WTC11 (cell line): Measurements from ENCODE around the gene ADGRL2. TPM values are rescaled to one million over a fixed set of nuclear protein-coding genes. Genes with fewer than 3 reads are reported as not detected.
A peak's percentile ranks its signal among the peaks of the same experiment; 100 is the strongest.

ENCODE experiments used
- ATAC-seq: fragments of 200-7000 bp; cut with Tn5 transposase; 2 replicates; pipeline ENCODE4 v1.10.0; 2021; ENCODE audit warnings: mild to moderate bottlenecking, moderate library complexity
- CTCF ChIA-PET: fragments of 300-600 bp; sonication (Branson Sonifier 250); formaldehyde crosslinking; loops from one replicate; lab custom pipeline; 2021; ENCODE audit warnings: antibody characterized with exemption; lab: Charles Lee
- POLR2A ChIA-PET: fragments of 350-600 bp; sonication (Branson Sonifier 250); formaldehyde crosslinking; loops from one replicate; lab custom pipeline; 2021; ENCODE audit warnings: antibody characterized with exemption; lab: Charles Lee
- DNase-seq: peaks from one replicate; pipeline ENCODE4 v3.0.0; 2021; ENCODE audit warnings: low spot score
- H3K27ac Mint-ChIP-seq: 2 replicates; pipeline ENCODE4 v1.8.0; 2021; ENCODE audit warnings: mixed read lengths
- H3K27me3 Mint-ChIP-seq: 2 replicates; pipeline ENCODE4 v1.8.0; 2021; ENCODE audit warnings: low read depth, mild to moderate bottlenecking, moderate library complexity, mixed read lengths
- H3K36me3 Mint-ChIP-seq: 2 replicates; pipeline ENCODE4 v1.8.0; 2021; ENCODE audit warnings: mixed read lengths
- H3K4me1 Mint-ChIP-seq: 2 replicates; pipeline ENCODE4 v1.8.0; 2022; ENCODE audit warnings: mixed read lengths
- H3K4me3 Mint-ChIP-seq: 2 replicates; pipeline ENCODE4 v1.8.0; 2021; ENCODE audit warnings: mild to moderate bottlenecking, moderate library complexity, mixed read lengths
- H3K9me3 Mint-ChIP-seq: 2 replicates; pipeline ENCODE4 v1.8.0; 2021; ENCODE audit warnings: mixed read lengths
- ELF4 ChIP-seq: sonication (generic); formaldehyde crosslinking; IDR thresholded peaks from 2 replicates; pipeline ENCODE4 v1.8.1; 2022; ENCODE audit warnings: low read depth, mild to moderate bottlenecking, moderate library complexity, missing genetic modification reagents
- EMX1 ChIP-seq: fragments of 250-450 bp; sonication (Bioruptor Pico); IDR thresholded peaks from 2 replicates; pipeline ENCODE4 v1.8.0; 2021; ENCODE audit warnings: mild to moderate bottlenecking
- FOXP1 ChIP-seq: sonication (generic); formaldehyde crosslinking; IDR thresholded peaks from 2 replicates; pipeline ENCODE4 v1.8.0; 2022; ENCODE audit warnings: missing genetic modification reagents, mild to moderate bottlenecking, moderate library complexity, borderline replicate concordance
- GABPB1 ChIP-seq: sonication (generic); formaldehyde crosslinking; IDR thresholded peaks from 2 replicates; pipeline ENCODE4 v1.8.1; 2023; ENCODE audit warnings: mild to moderate bottlenecking, missing genetic modification reagents
- MXD4 ChIP-seq: fragments of 250-450 bp; sonication (Bioruptor Pico); IDR thresholded peaks from 2 replicates; pipeline ENCODE4 v1.8.0; 2021; ENCODE audit warnings: mild to moderate bottlenecking, moderate library complexity, borderline replicate concordance
- OVOL2 ChIP-seq: fragments of 250-450 bp; sonication (Bioruptor Pico); IDR thresholded peaks from 2 replicates; pipeline ENCODE4 v1.9.0; 2021; ENCODE audit warnings: mild to moderate bottlenecking, borderline replicate concordance
- RELA ChIP-seq: sonication (generic); formaldehyde crosslinking; IDR thresholded peaks from 2 replicates; pipeline ENCODE4 v1.8.1; 2022; ENCODE audit warnings: missing genetic modification reagents, mild to moderate bottlenecking, borderline replicate concordance
- SMAD3 ChIP-seq: sonication (generic); formaldehyde crosslinking; IDR thresholded peaks from 2 replicates; pipeline ENCODE4 v1.8.0; 2022; ENCODE audit warnings: missing genetic modification reagents, mild to moderate bottlenecking, borderline replicate concordance
- TCF7 ChIP-seq: sonication (generic); formaldehyde crosslinking; IDR thresholded peaks from 2 replicates; pipeline ENCODE4 v1.8.0; 2022; ENCODE audit warnings: mild to moderate bottlenecking, low read depth, missing genetic modification reagents, moderate library complexity
- ZNF232 ChIP-seq: sonication (generic); formaldehyde crosslinking; IDR thresholded peaks from 2 replicates; pipeline ENCODE4 v1.8.0; 2022; ENCODE audit warnings: mild to moderate bottlenecking, missing genetic modification reagents
- ZNF263 ChIP-seq: sonication (generic); formaldehyde crosslinking; IDR thresholded peaks from 2 replicates; pipeline ENCODE4 v1.8.1; 2022; ENCODE audit warnings: low read depth, mild to moderate bottlenecking, moderate library complexity, missing genetic modification reagents
- total RNA-seq: library from RNA; stranded (reverse); gene quantifications from 3 replicates; pipeline ENCODE4 v1.2.3, GENCODE V29; 2021
- TF ChIP-seq, protein P1 (sequence below): fragments of 250-450 bp; sonication (Bioruptor Pico); IDR thresholded peaks from 2 replicates; pipeline ENCODE4 v1.9.0; 2021; ENCODE audit warnings: moderate library complexity, mild to moderate bottlenecking, inconsistent platforms, borderline replicate concordance
- TF ChIP-seq, protein P2 (sequence below): sonication (generic); formaldehyde crosslinking; IDR thresholded peaks from 2 replicates; pipeline ENCODE4 v1.8.1; 2023; ENCODE audit warnings: mild to moderate bottlenecking, missing genetic modification reagents, borderline replicate concordance
- TF ChIP-seq, protein P3 (sequence below): sonication (generic); formaldehyde crosslinking; IDR thresholded peaks from 2 replicates; pipeline ENCODE4 v1.8.0; 2023; ENCODE audit warnings: missing genetic modification reagents
- TF ChIP-seq, protein P4 (sequence below): sonication (generic); formaldehyde crosslinking; conservative IDR thresholded peaks from 2 replicates; pipeline ENCODE4 v1.8.1; 2023; ENCODE audit warnings: mild to moderate bottlenecking, low read depth, missing genetic modification reagents, moderate library complexity
- TF ChIP-seq, protein P5 (sequence below): sonication (generic); formaldehyde crosslinking; IDR thresholded peaks from 2 replicates; pipeline ENCODE4 v1.8.0; 2022; ENCODE audit warnings: mild to moderate bottlenecking, missing genetic modification reagents
- TF ChIP-seq, protein P6 (sequence below): sonication (generic); formaldehyde crosslinking; IDR thresholded peaks from 2 replicates; pipeline ENCODE4 v1.8.0; 2022; ENCODE audit warnings: missing genetic modification reagents
- TF ChIP-seq, protein P7 (sequence below): sonication (generic); formaldehyde crosslinking; IDR thresholded peaks from 2 replicates; pipeline ENCODE4 v1.8.0; 2022; ENCODE audit warnings: mild to moderate bottlenecking, missing genetic modification reagents

The ADGRL2 gene
- total RNA-seq, 1 experiment from 2014 or later, result 71.6 TPM

DNA sequence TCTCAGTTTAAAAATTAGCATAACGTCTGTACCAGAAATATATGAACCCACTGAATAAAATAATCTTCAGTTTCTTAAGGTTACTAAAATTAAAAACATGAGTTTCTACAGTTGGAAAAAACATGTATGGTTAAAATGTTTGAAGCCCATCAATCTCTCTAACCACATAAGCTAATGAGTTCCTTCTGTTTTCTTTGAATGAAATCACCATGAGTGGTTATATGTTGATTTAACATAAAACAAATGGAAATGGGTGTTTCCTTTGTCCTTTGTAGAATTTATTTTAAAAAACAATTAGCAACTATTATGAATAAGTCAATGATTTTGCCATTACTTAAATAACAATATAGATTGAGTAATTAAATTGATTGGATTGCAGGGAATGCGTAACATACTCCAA is 3.0 kb upstream of the ADGRL2 start:
- ATAC-seq (no peak), DNase-seq (no peak)
- H3K4me3 Mint-ChIP-seq, result no peak overlapping the region
- no peaks in the 10 kb centered on the region for H3K27me3 Mint-ChIP-seq
- TF ChIP-seq EMX1 (CRISPR knock-in tag) (no peak), ZNF232 (CRISPR knock-in tag) (no peak), SMAD3 (CRISPR knock-in tag) (no peak), FOXP1 (no peak), GABPB1 (no peak), TCF7 (CRISPR knock-in tag) (no peak), ELF4 (CRISPR knock-in tag) (no peak), MXD4 (CRISPR knock-in tag) (no peak), ZNF263 (CRISPR knock-in tag) (no peak), OVOL2 (CRISPR knock-in tag) (no peak), RELA (CRISPR knock-in tag) (no peak)
- TF ChIP-seq, protein P1, sequence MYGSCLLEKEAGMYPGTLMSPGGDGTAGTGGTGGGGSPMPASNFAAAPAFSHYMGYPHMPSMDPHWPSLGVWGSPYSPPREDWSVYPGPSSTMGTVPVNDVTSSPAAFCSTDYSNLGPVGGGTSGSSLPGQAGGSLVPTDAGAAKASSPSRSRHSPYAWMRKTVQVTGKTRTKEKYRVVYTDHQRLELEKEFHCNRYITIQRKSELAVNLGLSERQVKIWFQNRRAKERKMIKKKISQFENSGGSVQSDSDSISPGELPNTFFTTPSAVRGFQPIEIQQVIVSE (CRISPR knock-in tag), result no peak
- TF ChIP-seq, protein P2, sequence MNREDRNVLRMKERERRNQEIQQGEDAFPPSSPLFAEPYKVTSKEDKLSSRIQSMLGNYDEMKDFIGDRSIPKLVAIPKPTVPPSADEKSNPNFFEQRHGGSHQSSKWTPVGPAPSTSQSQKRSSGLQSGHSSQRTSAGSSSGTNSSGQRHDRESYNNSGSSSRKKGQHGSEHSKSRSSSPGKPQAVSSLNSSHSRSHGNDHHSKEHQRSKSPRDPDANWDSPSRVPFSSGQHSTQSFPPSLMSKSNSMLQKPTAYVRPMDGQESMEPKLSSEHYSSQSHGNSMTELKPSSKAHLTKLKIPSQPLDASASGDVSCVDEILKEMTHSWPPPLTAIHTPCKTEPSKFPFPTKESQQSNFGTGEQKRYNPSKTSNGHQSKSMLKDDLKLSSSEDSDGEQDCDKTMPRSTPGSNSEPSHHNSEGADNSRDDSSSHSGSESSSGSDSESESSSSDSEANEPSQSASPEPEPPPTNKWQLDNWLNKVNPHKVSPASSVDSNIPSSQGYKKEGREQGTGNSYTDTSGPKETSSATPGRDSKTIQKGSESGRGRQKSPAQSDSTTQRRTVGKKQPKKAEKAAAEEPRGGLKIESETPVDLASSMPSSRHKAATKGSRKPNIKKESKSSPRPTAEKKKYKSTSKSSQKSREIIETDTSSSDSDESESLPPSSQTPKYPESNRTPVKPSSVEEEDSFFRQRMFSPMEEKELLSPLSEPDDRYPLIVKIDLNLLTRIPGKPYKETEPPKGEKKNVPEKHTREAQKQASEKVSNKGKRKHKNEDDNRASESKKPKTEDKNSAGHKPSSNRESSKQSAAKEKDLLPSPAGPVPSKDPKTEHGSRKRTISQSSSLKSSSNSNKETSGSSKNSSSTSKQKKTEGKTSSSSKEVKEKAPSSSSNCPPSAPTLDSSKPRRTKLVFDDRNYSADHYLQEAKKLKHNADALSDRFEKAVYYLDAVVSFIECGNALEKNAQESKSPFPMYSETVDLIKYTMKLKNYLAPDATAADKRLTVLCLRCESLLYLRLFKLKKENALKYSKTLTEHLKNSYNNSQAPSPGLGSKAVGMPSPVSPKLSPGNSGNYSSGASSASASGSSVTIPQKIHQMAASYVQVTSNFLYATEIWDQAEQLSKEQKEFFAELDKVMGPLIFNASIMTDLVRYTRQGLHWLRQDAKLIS (CRISPR knock-in tag), result no peak
- TF ChIP-seq, protein P3, sequence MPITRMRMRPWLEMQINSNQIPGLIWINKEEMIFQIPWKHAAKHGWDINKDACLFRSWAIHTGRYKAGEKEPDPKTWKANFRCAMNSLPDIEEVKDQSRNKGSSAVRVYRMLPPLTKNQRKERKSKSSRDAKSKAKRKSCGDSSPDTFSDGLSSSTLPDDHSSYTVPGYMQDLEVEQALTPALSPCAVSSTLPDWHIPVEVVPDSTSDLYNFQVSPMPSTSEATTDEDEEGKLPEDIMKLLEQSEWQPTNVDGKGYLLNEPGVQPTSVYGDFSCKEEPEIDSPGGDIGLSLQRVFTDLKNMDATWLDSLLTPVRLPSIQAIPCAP, result no peak
- TF ChIP-seq, protein P4, sequence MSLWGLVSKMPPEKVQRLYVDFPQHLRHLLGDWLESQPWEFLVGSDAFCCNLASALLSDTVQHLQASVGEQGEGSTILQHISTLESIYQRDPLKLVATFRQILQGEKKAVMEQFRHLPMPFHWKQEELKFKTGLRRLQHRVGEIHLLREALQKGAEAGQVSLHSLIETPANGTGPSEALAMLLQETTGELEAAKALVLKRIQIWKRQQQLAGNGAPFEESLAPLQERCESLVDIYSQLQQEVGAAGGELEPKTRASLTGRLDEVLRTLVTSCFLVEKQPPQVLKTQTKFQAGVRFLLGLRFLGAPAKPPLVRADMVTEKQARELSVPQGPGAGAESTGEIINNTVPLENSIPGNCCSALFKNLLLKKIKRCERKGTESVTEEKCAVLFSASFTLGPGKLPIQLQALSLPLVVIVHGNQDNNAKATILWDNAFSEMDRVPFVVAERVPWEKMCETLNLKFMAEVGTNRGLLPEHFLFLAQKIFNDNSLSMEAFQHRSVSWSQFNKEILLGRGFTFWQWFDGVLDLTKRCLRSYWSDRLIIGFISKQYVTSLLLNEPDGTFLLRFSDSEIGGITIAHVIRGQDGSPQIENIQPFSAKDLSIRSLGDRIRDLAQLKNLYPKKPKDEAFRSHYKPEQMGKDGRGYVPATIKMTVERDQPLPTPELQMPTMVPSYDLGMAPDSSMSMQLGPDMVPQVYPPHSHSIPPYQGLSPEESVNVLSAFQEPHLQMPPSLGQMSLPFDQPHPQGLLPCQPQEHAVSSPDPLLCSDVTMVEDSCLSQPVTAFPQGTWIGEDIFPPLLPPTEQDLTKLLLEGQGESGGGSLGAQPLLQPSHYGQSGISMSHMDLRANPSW (CRISPR knock-in tag), result no peak
- TF ChIP-seq, protein P5, sequence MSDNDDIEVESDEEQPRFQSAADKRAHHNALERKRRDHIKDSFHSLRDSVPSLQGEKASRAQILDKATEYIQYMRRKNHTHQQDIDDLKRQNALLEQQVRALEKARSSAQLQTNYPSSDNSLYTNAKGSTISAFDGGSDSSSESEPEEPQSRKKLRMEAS (CRISPR knock-in tag), result no peak
- H3K27ac Mint-ChIP-seq, result no peak overlapping the region
- H3K36me3 Mint-ChIP-seq, result no peaks in the 10 kb centered on the region
- ChIA-PET CTCF (no interaction called here), POLR2A (no interaction called here)
- no peaks in the 10 kb centered on the region for H3K9me3 Mint-ChIP-seq
- H3K4me1 Mint-ChIP-seq, result peaks cover 32% of the 10 kb centered on the region

DNA sequence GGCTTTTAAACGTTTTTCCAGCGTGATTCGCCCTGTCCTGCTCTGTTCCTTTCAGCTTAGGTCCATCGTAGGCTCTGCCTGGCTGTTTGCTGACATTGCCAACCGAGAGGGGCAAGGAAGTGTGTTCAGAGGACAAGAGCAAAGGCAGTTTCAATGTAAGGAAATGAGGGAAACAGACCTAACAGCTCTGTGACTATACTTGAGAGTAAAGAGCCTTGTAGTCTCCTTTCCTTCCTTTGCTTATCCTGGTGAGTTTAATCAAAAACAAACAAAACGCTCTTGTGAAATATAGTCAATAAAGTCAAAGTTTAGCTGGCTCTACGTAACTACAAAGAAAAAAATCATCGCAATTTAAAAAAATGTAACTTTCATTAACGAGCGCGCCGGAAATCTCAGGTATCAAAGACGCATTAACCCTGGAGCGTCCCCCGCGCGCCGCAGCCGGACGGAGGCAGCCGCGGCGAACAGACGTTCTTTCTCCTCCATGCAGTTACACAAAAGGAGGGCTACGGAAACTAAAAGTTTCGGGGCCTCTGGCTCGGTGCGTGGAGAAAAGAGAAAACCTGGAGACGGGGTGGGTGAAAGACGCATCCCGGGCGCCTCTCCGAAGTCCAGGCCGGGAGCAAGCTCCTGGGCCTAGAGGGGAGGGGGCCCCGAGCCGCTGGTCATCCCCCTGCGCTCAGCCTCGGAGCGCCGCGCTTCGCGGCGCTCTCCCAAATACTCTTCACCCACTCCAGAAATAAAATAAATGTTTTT is 617 bp upstream of the ADGRL2 start:
- ChIA-PET POLR2A (interaction anchor here (0.6 to 1.2 kb wide), 7 partner anchors 9 to 1550 kb away, joined by 3 to 4 read pairs (median 3); no protein-coding TSS in a partner anchor), CTCF (interaction anchor here (0.8 to 1.8 kb wide), 5 partner anchors 19 to 494 kb away, joined by 3 to 7 read pairs (median 3); no protein-coding TSS in a partner anchor)
- ATAC-seq (peak; percentile 40), DNase-seq (peak; percentile 72)
- peaks cover 42% of the 10 kb centered on the region for H3K4me1 Mint-ChIP-seq
- H3K36me3 Mint-ChIP-seq, result no peaks in the 10 kb centered on the region
- H3K9me3 Mint-ChIP-seq, result no peaks in the 10 kb centered on the region
- TF ChIP-seq, protein P6, sequence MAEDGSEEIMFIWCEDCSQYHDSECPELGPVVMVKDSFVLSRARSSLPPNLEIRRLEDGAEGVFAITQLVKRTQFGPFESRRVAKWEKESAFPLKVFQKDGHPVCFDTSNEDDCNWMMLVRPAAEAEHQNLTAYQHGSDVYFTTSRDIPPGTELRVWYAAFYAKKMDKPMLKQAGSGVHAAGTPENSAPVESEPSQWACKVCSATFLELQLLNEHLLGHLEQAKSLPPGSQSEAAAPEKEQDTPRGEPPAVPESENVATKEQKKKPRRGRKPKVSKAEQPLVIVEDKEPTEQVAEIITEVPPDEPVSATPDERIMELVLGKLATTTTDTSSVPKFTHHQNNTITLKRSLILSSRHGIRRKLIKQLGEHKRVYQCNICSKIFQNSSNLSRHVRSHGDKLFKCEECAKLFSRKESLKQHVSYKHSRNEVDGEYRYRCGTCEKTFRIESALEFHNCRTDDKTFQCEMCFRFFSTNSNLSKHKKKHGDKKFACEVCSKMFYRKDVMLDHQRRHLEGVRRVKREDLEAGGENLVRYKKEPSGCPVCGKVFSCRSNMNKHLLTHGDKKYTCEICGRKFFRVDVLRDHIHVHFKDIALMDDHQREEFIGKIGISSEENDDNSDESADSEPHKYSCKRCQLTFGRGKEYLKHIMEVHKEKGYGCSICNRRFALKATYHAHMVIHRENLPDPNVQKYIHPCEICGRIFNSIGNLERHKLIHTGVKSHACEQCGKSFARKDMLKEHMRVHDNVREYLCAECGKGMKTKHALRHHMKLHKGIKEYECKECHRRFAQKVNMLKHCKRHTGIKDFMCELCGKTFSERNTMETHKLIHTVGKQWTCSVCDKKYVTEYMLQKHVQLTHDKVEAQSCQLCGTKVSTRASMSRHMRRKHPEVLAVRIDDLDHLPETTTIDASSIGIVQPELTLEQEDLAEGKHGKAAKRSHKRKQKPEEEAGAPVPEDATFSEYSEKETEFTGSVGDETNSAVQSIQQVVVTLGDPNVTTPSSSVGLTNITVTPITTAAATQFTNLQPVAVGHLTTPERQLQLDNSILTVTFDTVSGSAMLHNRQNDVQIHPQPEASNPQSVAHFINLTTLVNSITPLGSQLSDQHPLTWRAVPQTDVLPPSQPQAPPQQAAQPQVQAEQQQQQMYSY, result peak; percentile 97
- TF ChIP-seq, protein P7, sequence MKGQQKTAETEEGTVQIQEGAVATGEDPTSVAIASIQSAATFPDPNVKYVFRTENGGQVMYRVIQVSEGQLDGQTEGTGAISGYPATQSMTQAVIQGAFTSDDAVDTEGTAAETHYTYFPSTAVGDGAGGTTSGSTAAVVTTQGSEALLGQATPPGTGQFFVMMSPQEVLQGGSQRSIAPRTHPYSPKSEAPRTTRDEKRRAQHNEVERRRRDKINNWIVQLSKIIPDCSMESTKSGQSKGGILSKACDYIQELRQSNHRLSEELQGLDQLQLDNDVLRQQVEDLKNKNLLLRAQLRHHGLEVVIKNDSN (CRISPR knock-in tag), result no peak
- peak overlapping the region; percentile 98 for H3K27ac Mint-ChIP-seq
- H3K4me3 Mint-ChIP-seq, result peak overlapping the region; percentile 84
- H3K27me3 Mint-ChIP-seq, result no peaks in the 10 kb centered on the region
